ENCODE measurements around the gene HCFC1R1. TPM values are rescaled to one million over a fixed set of nuclear protein-coding genes. Genes with fewer than 3 reads are reported as not detected.
A peak's percentile ranks its signal among the peaks of the same experiment; 100 is the strongest.

The HCFC1R1 gene
- polyA plus RNA-seq, 3 donors = 16.7 to 27.1 (median 19.9) TPM

GRCh38 chr16:2981177-2981898, 42.4 kb downstream of the HCFC1R1 start:
- 85% methylated on average over 25 of the region's 33 CpGs for WGBS (ENCODE audit: insufficient coverage)
- Mint-ChIP-seq H3K4me1 (peaks cover 28% of the 10 kb centered on the region), H3K9me3 (no peaks in the 10 kb centered on the region), H3K27ac (peak overlapping the region; percentile 25 to 90 (median 82)), H3K4me3 (peak overlapping the region; percentile 81 to 85), H3K27me3 (ENCODE audit: low read depth in 3 of 3) (peaks cover 3 to 9% (median 4%) of the 10 kb centered on the region in 3 donors), H3K36me3 (peaks cover 0 to 3% of the 10 kb centered on the region in 2 donors)
- peaks cover 22 to 29% of the 10 kb centered on the region in 2 donors for H3K4me1 ChIP-seq (ENCODE audit: control insufficient read depth in 1 of 2, insufficient read depth in 2 of 2, low read length in 2 of 2)
- no peak for DNase-seq
- TF ChIP-seq CTCF (IDR thresholded peaks at IDR 0.05) = no peak
- peak overlapping the region; percentile 48 to 74 for H3K27ac ChIP-seq (ENCODE audit: low read depth in 1 of 2, low read length in 2 of 2)
- peak overlapping the region; percentile 83 for H2AFZ ChIP-seq (ENCODE audit: insufficient read depth, low read depth, low read length, poor library complexity, severe bottlenecking)
- H3K4me2 ChIP-seq (replicated peaks; ENCODE audit: extremely low read depth, low read length, poor library complexity, severe bottlenecking) = peak overlapping the region; percentile 99
- H3K27me3 ChIP-seq (ENCODE audit: control insufficient read depth in 2 of 2, insufficient read depth in 2 of 2, low read length in 2 of 2) = no peaks in the 10 kb centered on the region
- H3K36me3 ChIP-seq (replicated peaks in 1 of 2; ENCODE audit: control insufficient read depth in 1 of 2, insufficient read depth in 2 of 2, low read length in 2 of 2) = no peaks in the 10 kb centered on the region
- H3K79me2 ChIP-seq (ENCODE audit: insufficient read depth, low read length) = peaks cover 11% of the 10 kb centered on the region
- intact Hi-C loops (cut with micrococcal nuclease) = no loop called here
- H3K4me3 ChIP-seq (replicated peaks in 1 of 3; ENCODE audit: low read depth in 2 of 3, low read length in 3 of 3) = peak overlapping the region in 2 of 3 experiments; percentile 86 to 92
- H4K20me1 ChIP-seq (ENCODE audit: insufficient read depth, low read length) = no peaks in the 10 kb centered on the region
- no peaks in the 10 kb centered on the region for H3K9me3 ChIP-seq (replicated peaks in 1 of 2; ENCODE audit: control insufficient read depth in 1 of 2, insufficient read depth in 1 of 2, low read length in 2 of 2)
- peak overlapping the region; percentile 89 for H3K9ac ChIP-seq (ENCODE audit: insufficient read depth, low read length, poor library complexity, severe bottlenecking)

- H3K9me3 ChIP-seq (replicated peaks in 1 of 2; ENCODE audit: control insufficient read depth in 1 of 2, insufficient read depth in 1 of 2, low read length in 2 of 2) = no peaks in the 10 kb centered on the region
- no peaks in the 10 kb centered on the region for H4K20me1 ChIP-seq (ENCODE audit: insufficient read depth, low read length)
- H3K27me3 ChIP-seq (ENCODE audit: control insufficient read depth in 2 of 2, insufficient read depth in 2 of 2, low read length in 2 of 2) = no peaks in the 10 kb centered on the region
- H3K36me3 ChIP-seq (replicated peaks in 1 of 2; ENCODE audit: control insufficient read depth in 1 of 2, insufficient read depth in 2 of 2, low read length in 2 of 2) = no peaks in the 10 kb centered on the region
- peaks cover 11% of the 10 kb centered on the region for H3K79me2 ChIP-seq (ENCODE audit: insufficient read depth, low read length)
- WGBS (ENCODE audit: insufficient coverage) = 1% methylated on average over 86 of the region's 91 CpGs
- Mint-ChIP-seq H3K9me3 (no peaks in the 10 kb centered on the region), H3K4me3 (peak within 1 kb of the TSS; percentile 81 to 85), H3K27me3 (ENCODE audit: low read depth in 3 of 3) (peaks cover 3 to 9% (median 4%) of the 10 kb centered on the region in 3 donors), H3K4me1 (peaks cover 28% of the 10 kb centered on the region), H3K36me3 (peaks cover 0 to 10% of the 10 kb centered on the region in 2 donors), H3K27ac (peak within 1 kb of the TSS; percentile 71 to 90 (median 85))
- H2AFZ ChIP-seq (ENCODE audit: insufficient read depth, low read depth, low read length, poor library complexity, severe bottlenecking) = peak within 1 kb of the TSS; percentile 83
- peak within 1 kb of the TSS; percentile 65 to 92 (median 86) for H3K4me3 ChIP-seq (replicated peaks in 1 of 3; ENCODE audit: low read depth in 2 of 3, low read length in 3 of 3)
- TF ChIP-seq CTCF (IDR thresholded peaks at IDR 0.05) = no peak
- H3K4me1 ChIP-seq (ENCODE audit: control insufficient read depth in 1 of 2, insufficient read depth in 2 of 2, low read length in 2 of 2) = peaks cover 22 to 29% of the 10 kb centered on the region in 2 donors
- H3K4me2 ChIP-seq (replicated peaks; ENCODE audit: extremely low read depth, low read length, poor library complexity, severe bottlenecking) = peak within 1 kb of the TSS; percentile 99
- intact Hi-C loops (cut with micrococcal nuclease) = no loop called here
- H3K27ac ChIP-seq (ENCODE audit: low read depth in 1 of 2, low read length in 2 of 2) = peak within 1 kb of the TSS; percentile 48 to 74
- H3K9ac ChIP-seq (ENCODE audit: insufficient read depth, low read length, poor library complexity, severe bottlenecking) = peak within 1 kb of the TSS; percentile 89
- DNase-seq = peak; percentile 82 to 86 (median 85)
Observed at GRCh38 chr16:2980227-2981176, 43.2 kb downstream of the HCFC1R1 start, which contains the start of gene PKMYT1. TSS of gene PKMYT1 (minus strand) at chr16:2980446. CDS start at chr16:2979657, 789 bp downstream.

All from CD14-positive monocyte (primary cell).